HepG2 (cell line): Measurements from ENCODE around the gene NUDT7. TPM values are rescaled to one million over a fixed set of nuclear protein-coding genes. Genes with fewer than 3 reads are reported as not detected.
A peak's percentile ranks its signal among the peaks of the same experiment; 100 is the strongest.

ENCODE experiments used
- ATF4 ChIP-seq, 2 experiments: fragments of 450-650 bp in 1 of 2; sonication (generic) in 1 of 2; formaldehyde crosslinking; IDR thresholded peaks; 2 replicates each; pipeline versions ENCODE4 v1.5.0 to v1.8.0; 2020 to 2022; ENCODE audit warnings: mild to moderate bottlenecking in 1 of 2, missing genetic modification reagents in 1 of 2
- GLMP ChIP-seq: sonication (generic); formaldehyde crosslinking; IDR thresholded peaks from 2 replicates; pipeline ENCODE4 v1.9.0; 2021; ENCODE audit warnings: missing genetic modification reagents, mild to moderate bottlenecking, borderline replicate concordance
- HDAC2 ChIP-seq: sonication (generic); formaldehyde crosslinking; IDR thresholded peaks from 2 replicates; pipeline ENCODE4 v1.4.0; 2020; ENCODE audit warnings: missing genetic modification reagents
- KDM5B ChIP-seq: sonication (generic); formaldehyde crosslinking; IDR thresholded peaks from 2 replicates; pipeline ENCODE4 v1.4.0; 2020; ENCODE audit warnings: missing genetic modification reagents, mild to moderate bottlenecking, borderline replicate concordance
- KDM6A ChIP-seq: IDR thresholded peaks from 2 replicates; pipeline ENCODE4 v1.6.1; 2016; ENCODE audit warnings: low read depth
- MATR3 ChIP-seq: sonication (generic); formaldehyde crosslinking; IDR thresholded peaks from 2 replicates; pipeline ENCODE4 v1.4.0; 2020; ENCODE audit warnings: missing genetic modification reagents
- MXD4 ChIP-seq: IDR thresholded peaks from 2 replicates; pipeline ENCODE4 v1.6.1; 2016; ENCODE audit warnings: mild to moderate bottlenecking, missing biosample characterization, missing genetic modification reagents
- NBN ChIP-seq: fragments of 450-650 bp; conservative IDR thresholded peaks from 2 replicates; pipeline ENCODE4 v1.6.1; 2017
- NFE2L1 ChIP-seq: sonication (generic); formaldehyde crosslinking; IDR thresholded peaks from 2 replicates; pipeline ENCODE4 v1.4.0; 2020; ENCODE audit warnings: missing genetic modification reagents, mild to moderate bottlenecking, borderline replicate concordance
- SSRP1 ChIP-seq: IDR thresholded peaks from 2 replicates; pipeline ENCODE4 v1.6.1; 2016; ENCODE audit warnings: control low read depth
- THAP11 ChIP-seq: IDR thresholded peaks from 2 replicates; pipeline ENCODE4 v1.6.1; 2016; ENCODE audit warnings: missing biosample characterization, missing genetic modification reagents
- ZNF34 ChIP-seq: sonication (generic); formaldehyde crosslinking; IDR thresholded peaks from 2 replicates; pipeline ENCODE4 v1.4.0; 2020; ENCODE audit warnings: mild to moderate bottlenecking, missing genetic modification reagents, borderline replicate concordance
- ZNF576 ChIP-seq: sonication (generic); formaldehyde crosslinking; IDR thresholded peaks from 2 replicates; pipeline ENCODE4 v1.4.0; 2020; ENCODE audit warnings: mild to moderate bottlenecking, missing genetic modification reagents
- ZNF589 ChIP-seq: sonication (generic); formaldehyde crosslinking; conservative IDR thresholded peaks from 2 replicates; pipeline ENCODE4 v1.8.0; 2022; ENCODE audit warnings: mild to moderate bottlenecking, moderate library complexity, missing genetic modification reagents
- ZNF646 ChIP-seq: sonication (generic); formaldehyde crosslinking; IDR thresholded peaks from 2 replicates; pipeline ENCODE4 v1.9.0; 2021; ENCODE audit warnings: mild to moderate bottlenecking, missing genetic modification reagents
- ZNF720 ChIP-seq: sonication (generic); formaldehyde crosslinking; IDR thresholded peaks from 2 replicates; pipeline ENCODE4 v1.4.0; 2020; ENCODE audit warnings: missing genetic modification reagents
- ZNF770 ChIP-seq: sonication (generic); formaldehyde crosslinking; IDR thresholded peaks from 2 replicates; pipeline ENCODE4 v1.5.0; 2020; ENCODE audit warnings: mild to moderate bottlenecking, missing genetic modification reagents
- ZSCAN5A ChIP-seq: sonication (generic); formaldehyde crosslinking; IDR thresholded peaks from 2 replicates; pipeline ENCODE4 v1.8.0; 2022; ENCODE audit warnings: mild to moderate bottlenecking, missing genetic modification reagents, borderline replicate concordance
- polyA plus RNA-seq, 8 experiments: library from polyadenylated mRNA; depleted of rRNA in 3 of 8; stranded (reverse) in 7 of 8; unstranded in 1 of 8; fragments of >200 nt; fragmentation: Illumina TruSeq in 4 of 8; extraction: Trizol in 4 of 8; gene quantifications; 2 replicates each; pipeline versions ENCODE4 v1.2.1 to v1.2.3, GENCODE V29; 2011 to 2016; ENCODE audit warnings: low read depth in 4 of 8, missing spikeins in 1 of 8, mixed read lengths in 1 of 8; ENCODE audit not compliant: insufficient read depth in 1 of 8
- total RNA-seq, 5 experiments: library from RNA; depleted of rRNA; stranded (reverse); fragments of >200 nt; fragmentation: Illumina TruSeq; extraction: Trizol; gene quantifications; 2 replicates each; pipeline ENCODE4 v1.2.3, GENCODE V29; 2016; ENCODE audit warnings: low read depth in 1 of 5

NUDT7 gene
- total and polyA plus RNA-seq, 2 of the 13 experiments (the other 11 are each of a cell fraction or from before 2014, with no cell fraction given): 14.3 to 23.9 TPM

GRCh38 chr16:77721752-77722308 lies 484 bp upstream of the NUDT7 start (continued):
- TF ChIP-seq ZSCAN5A (CRISPR knock-in tag) (0 out of 2 replicates have a peak, but pooled peaks have one; percentile 1), SSRP1 (CRISPR knock-in tag) (no peak), ZNF589 (CRISPR knock-in tag) (no peak), MXD4 (CRISPR knock-in tag) (peak; percentile 11; the same call in 1 of the 2 replicates), ZNF770 (CRISPR knock-in tag) (peak; percentile 80), GLMP (CRISPR knock-in tag) (no peak), ZNF34 (CRISPR knock-in tag) (no peak), THAP11 (CRISPR knock-in tag) (no peak), ZNF646 (CRISPR knock-in tag) (no peak), KDM6A (CRISPR knock-in tag) (no peak), HDAC2 (no peak), ZNF576 (no peak), NFE2L1 (CRISPR knock-in tag) (no peak), MATR3 (CRISPR knock-in tag) (no peak), NBN (no peak), ZNF720 (no peak), ATF4 (CRISPR knock-in tag; IDR thresholded peaks at IDR 0.05) (no peak), KDM5B (no peak)
